Activated naive CD8-positive, alpha-beta T cell treated with anti-CD3 and anti-CD28 coated beads, Interleukin-2, amount 10 ng/mL, durations not matched to agents 7 days and 5 days (primary cell): ENCODE data around the gene ZDHHC15. TPM values are rescaled to one million over a fixed set of nuclear protein-coding genes. Genes with fewer than 3 reads are reported as not detected.
A peak's percentile ranks its signal among the peaks of the same experiment; 100 is the strongest.
"Not testable (repeated sequence)": the region's sequence is repeated elsewhere in the genome, so short reads cannot be mapped to it uniquely, and the experiment has no call there.

Experiments
- ATAC-seq: fragments of 150-1000 bp; cut with Tn5 transposase; one replicate; pipeline ENCODE4 v1.10.0; 2021; ENCODE audit warnings: low read depth, moderate library complexity
- POLR2A ChIA-PET: fragments of 350-600 bp; sonication (Branson Sonifier 250); formaldehyde crosslinking; loops from one replicate; lab custom pipeline; 2021; ENCODE audit warnings: antibody characterized with exemption; lab: Charles Lee
- DNase-seq: peaks from one replicate; pipeline ENCODE4 v3.0.0; 2021
- H3K27ac Mint-ChIP-seq: one replicate; pipeline ENCODE4 v1.8.0; 2022; ENCODE audit warnings: mild to moderate bottlenecking, mixed read lengths
- H3K27me3 Mint-ChIP-seq: one replicate; pipeline ENCODE4 v1.8.0; 2022; ENCODE audit warnings: mild to moderate bottlenecking, moderate library complexity, mixed read lengths
- H3K36me3 Mint-ChIP-seq: one replicate; pipeline ENCODE4 v1.8.0; 2021; ENCODE audit warnings: mild to moderate bottlenecking, mixed read lengths
- H3K4me1 Mint-ChIP-seq: one replicate; pipeline ENCODE4 v1.8.0; 2021; ENCODE audit warnings: mixed read lengths
- H3K4me3 Mint-ChIP-seq: one replicate; pipeline ENCODE4 v1.8.0; 2022; ENCODE audit warnings: mild to moderate bottlenecking, moderate library complexity, mixed read lengths
- H3K9me3 Mint-ChIP-seq: one replicate; pipeline ENCODE4 v1.8.0; 2021; ENCODE audit warnings: mixed read lengths
- total RNA-seq, 2 experiments: library from RNA; stranded (reverse); gene quantifications; one replicate each; pipeline ENCODE4 v1.2.3, GENCODE V29; 2021

ZDHHC15 gene, protein sequence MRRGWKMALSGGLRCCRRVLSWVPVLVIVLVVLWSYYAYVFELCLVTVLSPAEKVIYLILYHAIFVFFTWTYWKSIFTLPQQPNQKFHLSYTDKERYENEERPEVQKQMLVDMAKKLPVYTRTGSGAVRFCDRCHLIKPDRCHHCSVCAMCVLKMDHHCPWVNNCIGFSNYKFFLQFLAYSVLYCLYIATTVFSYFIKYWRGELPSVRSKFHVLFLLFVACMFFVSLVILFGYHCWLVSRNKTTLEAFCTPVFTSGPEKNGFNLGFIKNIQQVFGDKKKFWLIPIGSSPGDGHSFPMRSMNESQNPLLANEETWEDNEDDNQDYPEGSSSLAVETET
- total RNA-seq = under 1 TPM; 0.06 to 0.11 TPM

DNA sequence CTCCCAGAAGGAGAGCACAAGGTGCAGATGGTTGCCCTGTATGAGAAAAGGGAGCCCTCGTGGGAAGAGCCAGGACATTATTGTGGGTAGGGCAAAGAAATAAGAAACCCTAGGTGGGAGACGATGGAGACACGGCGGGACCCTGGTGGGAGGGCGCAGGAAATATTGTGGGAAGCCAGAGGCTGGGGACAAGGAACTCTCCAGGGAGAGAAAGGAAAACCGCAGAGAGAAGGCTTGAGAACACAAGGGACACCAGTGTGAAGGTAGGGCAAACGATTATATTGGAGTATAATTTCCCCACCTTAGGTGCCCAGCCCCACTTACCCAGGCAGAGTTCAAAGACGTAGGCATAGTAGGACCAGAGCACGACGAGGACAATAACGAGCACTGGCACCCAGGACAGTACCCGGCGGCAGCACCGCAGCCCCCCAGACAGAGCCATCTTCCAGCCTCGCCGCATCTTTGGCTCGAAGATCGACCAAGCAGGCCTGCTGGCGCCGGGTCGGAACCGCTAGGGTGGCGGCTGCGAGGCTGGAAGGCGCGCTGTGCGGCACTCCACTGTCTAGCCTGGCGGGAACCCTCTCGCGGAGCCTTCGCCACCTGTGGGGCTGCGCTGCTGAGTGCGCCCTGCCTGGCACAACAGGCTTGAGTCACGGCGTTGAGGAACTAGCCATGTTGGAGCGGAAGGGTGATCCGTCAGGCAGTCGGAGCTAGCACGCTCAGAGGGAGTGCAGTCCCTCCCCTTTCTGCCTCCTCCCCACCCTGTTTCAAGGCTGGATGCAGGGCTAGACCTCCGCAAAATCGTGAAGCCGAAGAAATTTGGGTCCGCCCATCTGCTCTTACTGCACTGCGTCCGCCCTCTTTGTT lies at the start of gene ZDHHC15:
Gene ZDHHC15, minus strand, starts transcription at position 473 of the 867 bp plus-strand sequence. Its CDS starts 13 bp downstream, at position 460.
- Mint-ChIP-seq H3K36me3 (no peaks in the 10 kb centered on the region), H3K4me1 (peaks cover 8% of the 10 kb centered on the region), H3K4me3 (peak within 1 kb of the TSS; percentile 88), H3K27me3 (no peaks in the 10 kb centered on the region), H3K27ac (peak within 1 kb of the TSS; percentile 58), H3K9me3 (no peaks in the 10 kb centered on the region)
- DNase-seq (peak; percentile 52), ATAC-seq (peak; percentile 93)
- POLR2A ChIA-PET = no interaction called here

DNA sequence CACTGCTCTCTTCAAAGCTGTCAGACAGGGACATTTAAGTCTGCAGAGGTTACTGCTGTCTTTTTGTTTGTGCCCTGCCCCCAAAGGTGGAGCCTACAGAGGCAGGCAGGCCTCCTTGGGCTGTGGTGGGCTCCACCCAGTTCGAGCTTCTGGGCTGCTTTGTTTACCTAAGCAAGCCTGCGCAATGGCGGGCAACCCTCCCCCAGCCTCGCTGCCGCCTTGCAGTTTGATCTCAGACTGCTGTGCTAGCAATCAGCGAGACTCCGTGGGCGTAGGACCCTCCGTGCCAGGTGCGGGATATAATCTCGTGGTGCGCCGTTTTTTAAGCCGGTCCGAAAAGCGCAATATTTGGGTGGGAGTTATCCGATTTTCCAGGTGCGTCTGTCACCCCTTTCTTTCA lies 37.7 kb upstream of the ZDHHC15 start:
- H3K27ac Mint-ChIP-seq, ATAC-seq, DNase-seq, POLR2A ChIA-PET, H3K9me3 Mint-ChIP-seq, H3K36me3 Mint-ChIP-seq, H3K27me3 Mint-ChIP-seq, H3K4me3 Mint-ChIP-seq, H3K4me1 Mint-ChIP-seq: not testable (repeated sequence)

DNA sequence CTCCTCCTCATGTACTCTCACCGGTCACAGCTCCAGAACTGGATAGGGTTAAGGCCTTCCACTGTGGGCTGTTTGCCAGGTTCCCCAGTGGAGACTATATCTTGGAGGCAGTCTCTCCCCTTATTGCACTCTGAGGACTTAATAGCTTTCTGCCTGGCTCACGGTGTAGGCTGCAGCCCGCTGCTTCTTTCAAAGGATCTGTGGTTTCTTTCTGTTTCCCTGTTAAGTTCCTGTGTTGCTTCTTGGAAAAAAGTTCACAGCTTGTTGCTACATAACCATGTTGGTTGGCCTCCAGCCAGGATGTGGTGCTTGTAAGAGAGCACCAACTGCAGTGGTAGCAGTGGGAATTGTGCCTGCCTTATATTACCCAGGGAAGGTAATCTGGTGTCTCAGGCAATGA lies 24.9 kb upstream of the ZDHHC15 start:
- Mint-ChIP-seq H3K4me1 (peaks cover 6% of the 10 kb centered on the region), H3K36me3 (no peaks in the 10 kb centered on the region), H3K27ac (no peak overlapping the region), H3K9me3 (peaks cover 2% of the 10 kb centered on the region), H3K4me3 (no peak overlapping the region), H3K27me3 (no peaks in the 10 kb centered on the region)
- DNase-seq = no peak
- POLR2A ChIA-PET = no interaction called here
- no peak for ATAC-seq

DNA sequence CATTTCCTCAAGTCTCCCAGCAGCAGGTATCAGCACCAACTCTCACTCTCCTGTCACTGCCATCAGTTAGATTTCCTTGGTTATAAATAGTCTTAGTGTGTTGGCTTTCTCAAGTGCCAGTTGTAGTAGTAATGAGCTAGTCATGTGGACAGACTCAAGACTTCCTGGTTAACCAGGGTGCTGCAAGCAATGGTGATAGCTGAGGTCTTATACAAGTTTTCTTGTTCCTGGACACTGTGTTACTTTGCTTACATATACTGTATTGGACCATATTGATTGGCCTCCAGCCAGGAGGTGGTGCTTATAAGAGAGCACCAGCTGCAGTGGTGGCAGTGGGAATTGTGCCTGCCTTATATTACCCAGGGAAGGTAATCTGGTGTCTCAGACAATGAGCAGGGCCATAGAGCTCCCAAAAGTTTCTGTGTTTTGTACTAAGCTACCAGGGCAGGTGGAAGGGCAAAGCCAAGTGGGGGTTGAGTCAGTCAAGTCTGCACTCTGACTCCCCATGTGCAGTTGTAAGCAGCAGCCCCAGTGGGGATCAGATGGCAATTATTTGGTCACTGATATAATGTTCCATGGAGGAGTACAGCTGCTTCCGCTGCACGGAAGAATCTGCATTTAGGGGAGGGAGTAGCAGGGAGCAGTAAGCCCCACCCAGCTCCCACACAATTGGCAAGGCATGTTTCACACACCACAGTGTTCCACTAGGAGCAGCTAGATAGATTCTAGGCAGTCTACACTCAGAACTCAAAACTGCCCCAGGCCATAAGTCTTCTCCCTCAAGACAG lies 24.1 kb upstream of the ZDHHC15 start:
- Mint-ChIP-seq H3K36me3 (no peaks in the 10 kb centered on the region), H3K9me3 (peaks cover 4% of the 10 kb centered on the region), H3K4me3 (no peak overlapping the region), H3K27ac (peak overlapping the region; percentile 30), H3K27me3 (no peaks in the 10 kb centered on the region), H3K4me1 (peaks cover 6% of the 10 kb centered on the region)
- DNase-seq = no peak
- POLR2A ChIA-PET = no interaction called here
- no peak for ATAC-seq

DNA sequence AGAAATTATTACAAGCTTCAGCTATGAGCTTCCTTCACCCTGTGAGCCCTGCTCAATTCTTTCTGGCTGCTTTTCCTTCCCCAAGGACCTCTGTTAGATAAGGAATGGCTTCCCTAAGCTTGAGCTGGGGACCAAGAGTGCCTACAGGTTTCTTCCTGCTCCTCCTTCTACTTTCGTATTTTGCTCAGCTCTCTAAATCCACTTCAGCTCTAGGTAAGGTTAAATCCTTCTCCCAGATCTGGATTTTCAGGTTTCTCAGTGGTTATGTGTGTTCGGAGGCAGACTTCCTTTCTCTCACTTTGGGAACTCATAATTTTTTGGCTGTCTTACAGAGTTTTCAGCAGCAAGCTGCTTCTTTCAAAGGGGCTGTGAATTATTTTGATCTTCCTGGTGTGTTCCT lies 21.9 kb upstream of the ZDHHC15 start:
- H3K36me3 Mint-ChIP-seq = no peaks in the 10 kb centered on the region
- H3K27ac Mint-ChIP-seq = no peak overlapping the region
- peaks cover 1% of the 10 kb centered on the region for H3K9me3 Mint-ChIP-seq
- POLR2A ChIA-PET = no interaction called here
- ATAC-seq (no peak), DNase-seq (no peak)
- H3K4me3 Mint-ChIP-seq = no peak overlapping the region
- no peaks in the 10 kb centered on the region for H3K27me3 Mint-ChIP-seq
- H3K4me1 Mint-ChIP-seq = peaks cover 6% of the 10 kb centered on the region

DNA sequence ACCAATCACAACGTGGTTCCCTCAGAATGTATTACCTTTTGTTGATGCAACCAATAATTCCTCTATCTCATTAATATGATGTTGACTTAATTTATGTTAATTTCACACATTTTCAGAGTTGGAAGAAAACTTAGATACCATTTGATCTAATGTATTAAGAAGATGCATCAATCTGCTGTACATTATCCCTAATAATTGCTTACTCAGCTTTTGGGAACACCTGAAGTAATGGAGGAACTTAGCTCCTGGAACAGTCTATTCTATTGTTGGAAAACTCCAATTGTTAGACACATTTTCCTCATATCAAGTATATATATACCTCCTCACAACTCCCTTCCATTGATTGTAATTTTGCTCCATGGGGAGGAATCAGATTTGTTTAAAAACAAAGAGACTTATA lies 38.9 kb downstream of the ZDHHC15 start:
- DNase-seq = no peak
- Mint-ChIP-seq H3K4me3 (no peak overlapping the region), H3K27ac (no peak overlapping the region), H3K36me3 (no peaks in the 10 kb centered on the region), H3K27me3 (no peaks in the 10 kb centered on the region), H3K4me1 (no peaks in the 10 kb centered on the region), H3K9me3 (peaks cover 4% of the 10 kb centered on the region)
- no peak for ATAC-seq
- POLR2A ChIA-PET = no interaction called here

DNA sequence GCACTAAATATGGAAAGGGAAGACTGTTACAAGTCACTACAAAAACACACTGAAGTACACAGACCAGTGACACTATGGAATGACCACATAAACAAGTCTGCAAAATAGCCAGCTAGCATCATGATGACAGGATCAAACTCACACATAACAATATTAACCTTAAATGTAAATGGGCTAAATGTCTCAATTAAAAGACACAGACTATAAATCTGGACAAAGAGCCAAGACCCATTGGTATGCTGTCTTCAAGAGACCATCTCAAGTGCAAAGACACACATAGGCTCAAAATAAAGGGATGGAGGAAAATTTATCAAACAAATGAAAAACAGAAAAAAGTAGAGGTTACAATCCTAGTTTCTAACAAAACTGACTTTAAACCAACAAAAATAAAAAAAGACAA lies 61.1 kb downstream of the ZDHHC15 start:
- H3K4me1 Mint-ChIP-seq, H3K9me3 Mint-ChIP-seq, H3K27ac Mint-ChIP-seq, DNase-seq, H3K36me3 Mint-ChIP-seq, H3K4me3 Mint-ChIP-seq, ATAC-seq, POLR2A ChIA-PET, H3K27me3 Mint-ChIP-seq: not testable (repeated sequence)

DNA sequence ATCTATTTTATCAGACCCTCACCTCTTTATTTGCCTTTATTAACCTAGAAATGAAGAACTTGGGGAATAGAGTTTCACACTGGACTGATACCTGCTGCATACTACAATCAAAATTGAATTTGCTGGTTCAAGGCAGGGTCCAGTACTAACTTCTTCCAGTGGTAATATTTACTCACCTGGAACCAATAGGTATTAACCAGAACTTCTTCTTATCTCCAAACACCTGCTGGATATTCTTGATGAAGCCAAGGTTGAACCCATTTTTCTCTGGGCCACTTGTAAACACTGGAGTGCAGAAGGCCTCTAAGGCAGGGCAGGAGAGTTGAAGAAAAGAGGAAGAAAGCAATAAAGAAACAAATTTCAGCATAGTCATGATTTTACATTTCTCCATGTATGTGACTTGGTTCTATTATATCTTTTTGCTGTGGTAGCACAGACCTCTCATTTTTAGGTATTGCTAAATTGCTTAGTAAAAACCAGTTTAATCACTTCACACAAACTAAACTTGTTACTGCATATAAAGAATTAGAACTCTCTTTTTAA lies 101.1 kb downstream of the ZDHHC15 start:
- POLR2A ChIA-PET = no interaction called here
- H3K27me3 Mint-ChIP-seq = no peaks in the 10 kb centered on the region
- no peak overlapping the region for H3K27ac Mint-ChIP-seq
- ATAC-seq (no peak), DNase-seq (no peak)
- H3K36me3 Mint-ChIP-seq = no peaks in the 10 kb centered on the region
- no peak overlapping the region for H3K4me3 Mint-ChIP-seq
- H3K9me3 Mint-ChIP-seq = peaks cover 1% of the 10 kb centered on the region
- no peaks in the 10 kb centered on the region for H3K4me1 Mint-ChIP-seq

DNA sequence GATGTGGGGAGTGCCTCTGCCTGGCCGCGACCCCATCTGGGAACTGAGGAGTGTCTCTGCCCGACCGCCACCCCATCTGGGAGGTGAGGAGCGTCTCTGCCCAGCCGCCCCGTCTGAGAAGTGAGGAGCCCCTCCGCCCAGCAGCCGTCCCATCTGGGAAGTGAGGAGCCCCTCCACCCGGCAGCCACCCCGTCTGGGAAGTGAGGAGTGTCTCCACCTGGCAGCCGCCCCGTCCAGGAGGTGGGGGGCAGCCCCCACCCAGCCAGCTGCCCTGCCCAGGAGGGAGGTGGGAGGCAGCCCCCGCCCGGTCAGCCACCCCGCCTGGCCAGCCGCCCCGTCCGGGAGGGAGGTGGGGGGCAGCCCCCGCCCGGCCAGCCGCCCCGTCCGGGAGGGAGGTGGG lies 115.7 kb downstream of the ZDHHC15 start:
- H3K4me3 Mint-ChIP-seq, POLR2A ChIA-PET, H3K4me1 Mint-ChIP-seq, H3K36me3 Mint-ChIP-seq, H3K9me3 Mint-ChIP-seq, H3K27me3 Mint-ChIP-seq, DNase-seq, H3K27ac Mint-ChIP-seq, ATAC-seq: not testable (repeated sequence)

DNA sequence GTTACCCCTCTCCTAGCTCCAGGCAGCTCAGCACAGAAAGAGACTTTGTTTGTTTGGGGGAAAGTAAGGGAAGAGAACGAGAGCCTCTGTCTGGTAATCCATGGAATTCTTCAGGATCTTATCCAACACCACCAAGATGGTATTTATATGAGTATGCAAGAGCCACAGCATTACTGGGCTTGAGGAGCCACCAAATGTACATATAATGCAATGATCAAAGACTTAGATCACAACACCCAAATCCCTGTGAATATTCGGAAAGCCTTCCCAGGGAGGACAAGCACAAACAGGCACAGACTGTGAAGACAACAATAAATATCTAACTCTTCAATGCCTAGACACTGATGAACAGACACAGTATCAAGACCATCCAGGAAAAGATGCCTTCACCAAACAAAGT lies 132.4 kb downstream of the ZDHHC15 start:
- no peak overlapping the region for H3K27ac Mint-ChIP-seq
- H3K27me3 Mint-ChIP-seq = no peaks in the 10 kb centered on the region
- H3K9me3 Mint-ChIP-seq = peaks cover 5% of the 10 kb centered on the region
- H3K4me3 Mint-ChIP-seq = no peak overlapping the region
- no peak for DNase-seq
- no peaks in the 10 kb centered on the region for H3K36me3 Mint-ChIP-seq
- ATAC-seq = no peak
- H3K4me1 Mint-ChIP-seq = no peaks in the 10 kb centered on the region
- POLR2A ChIA-PET = no interaction called here

DNA sequence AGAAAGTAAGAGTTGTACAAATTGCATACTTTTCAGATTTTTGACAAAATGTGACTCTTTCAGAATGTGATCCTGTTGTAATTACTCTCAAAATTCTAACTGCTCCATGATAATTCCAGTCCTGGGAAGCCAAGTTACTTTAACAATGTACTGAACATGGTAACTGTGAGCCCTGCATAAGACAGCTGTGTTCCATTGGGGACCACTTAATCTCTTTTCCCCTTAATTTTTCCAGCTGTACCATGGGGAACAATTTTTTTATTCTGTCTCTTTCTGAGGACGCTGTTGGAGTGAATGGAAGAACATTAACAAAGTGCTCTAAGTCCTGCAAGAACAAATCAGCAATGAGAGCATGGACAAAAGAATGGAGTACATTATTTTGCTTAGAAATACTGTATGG lies 153.1 kb downstream of the ZDHHC15 start:
- ATAC-seq (no peak), DNase-seq (no peak)
- POLR2A ChIA-PET = no interaction called here
- Mint-ChIP-seq H3K4me3 (no peak overlapping the region), H3K4me1 (no peaks in the 10 kb centered on the region), H3K36me3 (no peaks in the 10 kb centered on the region), H3K9me3 (no peaks in the 10 kb centered on the region), H3K27ac (no peak overlapping the region), H3K27me3 (no peaks in the 10 kb centered on the region)

DNA sequence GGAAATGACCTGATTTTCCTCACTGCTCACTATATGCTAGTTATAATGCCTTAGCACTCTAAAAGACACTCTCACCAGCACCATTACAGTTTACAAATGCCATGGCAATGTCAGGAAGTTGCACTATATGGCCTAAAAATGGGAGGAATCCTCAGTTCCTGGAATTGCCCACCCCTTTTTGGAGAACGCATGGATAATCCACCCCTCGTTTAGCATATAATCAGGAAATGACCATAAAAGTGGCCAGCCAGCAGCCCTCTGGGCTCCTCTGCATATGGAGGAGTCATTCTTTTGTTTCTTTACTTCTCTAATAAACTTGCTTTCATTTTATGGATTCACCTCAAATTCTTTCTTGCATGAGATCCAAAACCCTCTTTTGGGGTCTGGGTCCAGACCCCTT lies 156.0 kb downstream of the ZDHHC15 start:
- POLR2A ChIA-PET = no interaction called here
- no peak overlapping the region for H3K27ac Mint-ChIP-seq
- H3K9me3 Mint-ChIP-seq = peaks cover 2% of the 10 kb centered on the region

DNA sequence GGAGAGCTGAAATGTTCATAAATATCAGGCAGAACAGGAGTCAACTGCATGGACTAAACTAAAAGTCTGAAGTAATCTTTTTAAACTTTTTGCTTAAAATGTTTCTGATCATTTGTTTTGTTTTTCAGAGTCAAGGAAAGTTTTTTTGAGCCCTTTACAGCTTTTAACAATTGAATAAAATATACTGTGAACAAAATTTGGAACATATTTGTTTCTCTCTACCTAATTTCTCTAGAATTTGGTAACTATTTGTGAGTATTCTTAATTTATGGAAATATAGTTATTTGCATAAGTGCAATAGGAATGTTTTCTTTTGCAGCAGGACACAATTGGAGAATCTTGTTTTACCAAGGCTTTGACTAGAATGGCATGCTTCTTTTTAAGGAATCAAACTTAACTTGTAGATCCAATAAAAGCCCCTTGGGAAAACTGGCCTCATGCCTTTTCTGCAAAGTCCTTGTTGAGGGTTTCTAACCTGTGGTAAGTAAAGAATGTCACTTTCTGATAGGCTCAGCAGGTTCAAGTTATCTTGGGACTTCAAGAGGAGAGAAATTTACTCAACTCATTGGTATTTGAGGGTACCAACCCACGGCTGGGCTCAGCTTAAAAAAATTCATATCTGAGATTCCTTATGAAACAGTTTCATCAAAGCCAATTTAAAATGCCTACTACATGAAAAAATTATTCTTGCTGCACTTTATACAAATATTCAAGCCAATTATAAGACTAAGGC lies 157.4 kb downstream of the ZDHHC15 start:
- no peak overlapping the region for H3K4me3 Mint-ChIP-seq
- POLR2A ChIA-PET = no interaction called here
- ATAC-seq = no peak

More for the DNA sequence above, 156.0 kb downstream of the ZDHHC15 start:
- Mint-ChIP-seq H3K4me1 (no peaks in the 10 kb centered on the region), H3K36me3 (peaks cover 5% of the 10 kb centered on the region), H3K27me3 (no peaks in the 10 kb centered on the region), H3K4me3 (no peak overlapping the region)
- ATAC-seq (no peak), DNase-seq (no peak)

More for the DNA sequence above, 157.4 kb downstream of the ZDHHC15 start:
- Mint-ChIP-seq H3K27ac (no peak overlapping the region), H3K27me3 (no peaks in the 10 kb centered on the region), H3K36me3 (peaks cover 5% of the 10 kb centered on the region), H3K4me1 (no peaks in the 10 kb centered on the region), H3K9me3 (peaks cover 3% of the 10 kb centered on the region)
- DNase-seq = no peak
